HEK293T (cell line): ENCODE data around the gene MRPL43.

ENCODE experiments used
- BHLHE40 ChIP-seq: fragments of 450-650 bp; IDR thresholded peaks from 2 replicates; pipeline ENCODE4 v1.6.1; 2016; ENCODE audit warnings: mild to moderate bottlenecking, moderate library complexity, borderline replicate concordance
- ELF4 ChIP-seq: fragments of 450-650 bp; IDR thresholded peaks from 2 replicates; pipeline ENCODE4 v1.6.1; 2017; ENCODE audit warnings: antibody characterized with exemption
- FOXA1 ChIP-seq: fragments of 450-650 bp; IDR thresholded peaks from 2 replicates; pipeline ENCODE4 v1.6.1; 2016; ENCODE audit warnings: mild to moderate bottlenecking
- FOXK2 ChIP-seq: fragments of 450-650 bp; IDR thresholded peaks from 2 replicates; pipeline ENCODE4 v1.6.1; 2016; ENCODE audit warnings: mild to moderate bottlenecking
- FOXM1 ChIP-seq: fragments of 450-650 bp; IDR thresholded peaks from 2 replicates; pipeline ENCODE4 v1.6.1; 2017; ENCODE audit warnings: mild to moderate bottlenecking, borderline replicate concordance
- L3MBTL2 ChIP-seq: fragments of 450-650 bp; conservative IDR thresholded peaks from 2 replicates; pipeline ENCODE4 v1.6.1; 2016; ENCODE audit warnings: mild to moderate bottlenecking
- NFRKB ChIP-seq: fragments of 450-650 bp; IDR thresholded peaks from 2 replicates; pipeline ENCODE4 v1.6.1; 2016; ENCODE audit warnings: mild to moderate bottlenecking, moderate library complexity
- PKNOX1 ChIP-seq: fragments of 450-650 bp; IDR thresholded peaks from 2 replicates; pipeline ENCODE4 v1.6.1; 2016
- SP1 ChIP-seq: fragments of 450-650 bp; IDR thresholded peaks from 2 replicates; pipeline ENCODE4 v1.6.1; 2017
- SUZ12 ChIP-seq: fragments of 450-650 bp; IDR thresholded peaks from 2 replicates; pipeline ENCODE4 v1.6.1; 2016; ENCODE audit warnings: mild to moderate bottlenecking
- TARDBP ChIP-seq: fragments of 450-650 bp; IDR thresholded peaks from 2 replicates; pipeline ENCODE4 v1.6.1; 2016
- ZNF384 ChIP-seq: fragments of 450-650 bp; IDR thresholded peaks from 2 replicates; pipeline ENCODE4 v1.6.1; 2016

GRCh38 chr10:100967332-100967731 lies 20.0 kb downstream of the MRPL43 start:
- TF ChIP-seq SP1 (no peak), SUZ12 (no peak), FOXA1 (no peak), TARDBP (no peak), ZNF384 (no peak), L3MBTL2 (no peak), ELF4 (no peak), FOXM1 (no peak), FOXK2 (no peak), BHLHE40 (no peak), PKNOX1 (no peak), NFRKB (no peak)
